ENCODE data around the gene MICAL2. TPM values are rescaled to one million over a fixed set of nuclear protein-coding genes. Genes with fewer than 3 reads are reported as not detected.

Gene MICAL2
- polyA plus RNA-seq, 1 experiment = 135 TPM

GRCh38 chr11:12288212-12288930 lies 178.0 kb downstream of the MICAL2 start:
- POLR2A ChIA-PET = interaction anchor here (0.5 to 1.0 kb wide), 4 partner anchors 42 to 669 kb away, joined by 3 to 8 read pairs (median 3); no protein-coding TSS in a partner anchor
- TF ChIP-seq CTCF (IDR thresholded peaks at IDR 0.05; ENCODE audit: insufficient read depth, low read depth, low read length) = peak; percentile 98
- H3K27me3 ChIP-seq (ENCODE audit: control insufficient read depth, insufficient read depth, low read length) = no peaks in the 10 kb centered on the region
- CTCF ChIA-PET = interaction anchor here (0.6 to 6.0 kb wide), 58 partner anchors 9 to 1047 kb away, joined by 3 to 68 read pairs (median 4); no protein-coding TSS in a partner anchor
- no peak overlapping the region for H3K4me3 ChIP-seq (ENCODE audit: low read depth, low read length)
- H3K36me3 ChIP-seq (ENCODE audit: control insufficient read depth, insufficient read depth, low read length) = no peaks in the 10 kb centered on the region
- peak; percentile 64 for DNase-seq (ENCODE audit: low read depth)

GRCh38 chr11:12288931-12289666 lies 178.7 kb downstream of the MICAL2 start:
- ChIA-PET CTCF (interaction anchor here (0.6 to 6.0 kb wide), 55 partner anchors 8 to 1046 kb away, joined by 3 to 68 read pairs (median 4); no protein-coding TSS in a partner anchor), POLR2A (interaction anchor here (0.8 to 1.0 kb wide), 2 partner anchors 122 to 611 kb away, joined by 3 read pairs; no protein-coding TSS in a partner anchor)
- Histone ChIP-seq H3K27me3 (ENCODE audit: control insufficient read depth, insufficient read depth, low read length) (no peaks in the 10 kb centered on the region), H3K4me3 (ENCODE audit: low read depth, low read length) (no peak overlapping the region), H3K36me3 (ENCODE audit: control insufficient read depth, insufficient read depth, low read length) (no peaks in the 10 kb centered on the region)
- TF ChIP-seq CTCF (IDR thresholded peaks at IDR 0.05; ENCODE audit: insufficient read depth, low read depth, low read length) = no peak
- no peak for DNase-seq (ENCODE audit: low read depth)

- ChIA-PET POLR2A (no interaction called here), CTCF (interaction anchor here (0.9 to 6.0 kb wide), 21 partner anchors 11 to 676 kb away, joined by 3 to 68 read pairs (median 8); no protein-coding TSS in a partner anchor)
- Histone ChIP-seq H3K4me3 (ENCODE audit: low read depth, low read length) (no peak overlapping the region), H3K36me3 (ENCODE audit: control insufficient read depth, insufficient read depth, low read length) (no peaks in the 10 kb centered on the region), H3K27me3 (ENCODE audit: control insufficient read depth, insufficient read depth, low read length) (no peaks in the 10 kb centered on the region)
- DNase-seq (ENCODE audit: low read depth) = no peak
- TF ChIP-seq CTCF (IDR thresholded peaks at IDR 0.05; ENCODE audit: insufficient read depth, low read depth, low read length) = no peak
Measured at GRCh38 chr11:12289667-12290476, 179.5 kb downstream of the MICAL2 start.

GRCh38 chr11:12290477-12290922 lies 180.1 kb downstream of the MICAL2 start:
- no peak for DNase-seq (ENCODE audit: low read depth)
- Histone ChIP-seq H3K27me3 (ENCODE audit: control insufficient read depth, insufficient read depth, low read length) (no peaks in the 10 kb centered on the region), H3K36me3 (ENCODE audit: control insufficient read depth, insufficient read depth, low read length) (no peaks in the 10 kb centered on the region), H3K4me3 (ENCODE audit: low read depth, low read length) (no peak overlapping the region)
- TF ChIP-seq CTCF (IDR thresholded peaks at IDR 0.05; ENCODE audit: insufficient read depth, low read depth, low read length) = no peak
- ChIA-PET POLR2A (no interaction called here), CTCF (interaction anchor here (1.2 to 6.0 kb wide), 4 partner anchors 41 to 672 kb away, joined by 3 to 68 read pairs (median 24); no protein-coding TSS in a partner anchor)

Data from BJ (cell line).